GM12878 (cell line): ENCODE results near the gene ASB2. TPM values are rescaled to one million over a fixed set of nuclear protein-coding genes. Genes with fewer than 3 reads are reported as not detected.
A peak's percentile ranks its signal among the peaks of the same experiment; 100 is the strongest.

Experiments used
- BACH1 ChIP-seq: fragments of 450-650 bp; IDR thresholded peaks from 2 replicates; pipeline ENCODE4 v1.6.1; 2017; ENCODE audit warnings: mild to moderate bottlenecking, borderline replicate concordance
- BHLHE40 ChIP-seq, 2 experiments: fragments of 450-650 bp in 1 of 2; IDR thresholded peaks; 2 replicates each; pipeline ENCODE4 v1.6.1; 2011 to 2017; ENCODE audit warnings: low read depth in 2 of 2, borderline replicate concordance in 1 of 2, improper control_type of control experiment in 1 of 2, low read length in 1 of 2, mild to moderate bottlenecking in 1 of 2
- CBX3 ChIP-seq: fragments of 200-600 bp; sonication (generic); IDR thresholded peaks from 2 replicates; pipeline ENCODE4 v1.6.1; 2016; ENCODE audit warnings: low read depth, borderline replicate concordance
- CHD4 ChIP-seq: fragments of 200-600 bp; sonication (generic); IDR thresholded peaks from 2 replicates; pipeline ENCODE4 v1.6.1; 2016; ENCODE audit warnings: mild to moderate bottlenecking
- CREM ChIP-seq: IDR thresholded peaks from 2 replicates; pipeline ENCODE4 v1.6.1; 2014; ENCODE audit warnings: antibody characterized with exemption, low read depth
- DPF2 ChIP-seq: fragments of 450-650 bp; IDR thresholded peaks from 2 replicates; pipeline ENCODE4 v1.6.1; 2017; ENCODE audit warnings: mild to moderate bottlenecking
- EP300 ChIP-seq, 2 experiments: fragments of 150-350 bp in 1 of 2; IDR thresholded peaks; 2 replicates each; pipeline ENCODE4 v1.6.1; 2011 to 2012; ENCODE audit warnings: low read depth in 2 of 2, low read length in 2 of 2, borderline replicate concordance in 1 of 2, improper control_type of control experiment in 1 of 2, inconsistent platforms in 1 of 2; ENCODE audit not compliant: control insufficient read depth in 1 of 2
- ESRRA ChIP-seq: IDR thresholded peaks from 2 replicates; pipeline ENCODE4 v1.6.1; 2012; ENCODE audit warnings: mild to moderate bottlenecking, low read length, improper control_type of control experiment
- FOXK2 ChIP-seq: fragments of 450-650 bp; IDR thresholded peaks from 2 replicates; pipeline ENCODE4 v1.6.1; 2017; ENCODE audit warnings: mild to moderate bottlenecking, moderate library complexity
- FOXM1 ChIP-seq: IDR thresholded peaks from 2 replicates; pipeline ENCODE4 v1.6.1; 2012; ENCODE audit warnings: low read depth, mild to moderate bottlenecking, inconsistent platforms, low read length, moderate library complexity
- GABPA ChIP-seq: IDR thresholded peaks from 2 replicates; pipeline ENCODE4 v1.6.1; 2014; ENCODE audit warnings: antibody characterized with exemption, low read depth, mild to moderate bottlenecking, inconsistent platforms
- MTA2 ChIP-seq: fragments of 450-650 bp; IDR thresholded peaks from 2 replicates; pipeline ENCODE4 v1.6.1; 2016; ENCODE audit warnings: low read depth, mild to moderate bottlenecking, moderate library complexity
- NBN ChIP-seq: fragments of 450-650 bp; IDR thresholded peaks from 2 replicates; pipeline ENCODE4 v1.6.1; 2016
- NFYB ChIP-seq: IDR thresholded peaks from 2 replicates; pipeline ENCODE4 v1.6.1; 2011; ENCODE audit warnings: low read depth, mild to moderate bottlenecking, low read length, improper control_type of control experiment, moderate library complexity; ENCODE audit not compliant: insufficient read depth
- RAD51 ChIP-seq: fragments of 450-650 bp; IDR thresholded peaks from 2 replicates; pipeline ENCODE4 v1.6.1; 2016; ENCODE audit warnings: moderate library complexity, mild to moderate bottlenecking, inconsistent platforms
- RCOR1 ChIP-seq: conservative IDR thresholded peaks from 2 replicates; pipeline ENCODE4 v1.6.1; 2012; ENCODE audit warnings: low read depth, low read length, improper control_type of control experiment
- RELA ChIP-seq: fragments of 450-650 bp; IDR thresholded peaks from 2 replicates; pipeline ENCODE4 v1.8.0; 2014; ENCODE audit warnings: borderline replicate concordance; ENCODE audit not compliant: partially characterized antibody
- RUNX3 ChIP-seq: IDR thresholded peaks from 2 replicates; pipeline ENCODE4 v1.6.1; 2012; ENCODE audit warnings: low read length, inconsistent platforms
- TCF7 ChIP-seq: IDR thresholded peaks from 2 replicates; pipeline ENCODE4 v1.6.1; 2014; ENCODE audit warnings: antibody characterized with exemption, borderline replicate concordance
- ZNF217 ChIP-seq: fragments of 450-650 bp; IDR thresholded peaks from 2 replicates; pipeline ENCODE4 v1.6.1; 2017; ENCODE audit warnings: antibody characterized with exemption, mild to moderate bottlenecking
- ZNF384 ChIP-seq: IDR thresholded peaks from 2 replicates; pipeline ENCODE4 v1.6.1; 2012; ENCODE audit warnings: low read depth, mild to moderate bottlenecking, low read length, improper control_type of control experiment, borderline replicate concordance
- polyA plus RNA-seq, 11 experiments: library from polyadenylated mRNA; depleted of rRNA in 4 of 11; unstranded in 6 of 11; stranded (reverse) in 5 of 11; fragments of >200 nt; fragmentation: Nextera tagmentation in 4 of 11; fragmentation: Illumina TruSeq in 1 of 11; extraction: Ambion mirVana in 4 of 11; extraction: Trizol in 1 of 11; gene quantifications; 1 replicate in 1 of 11; 2 replicates in 10 of 11; pipeline versions ENCODE4 v1.2.1 to v1.2.3, GENCODE V29; 2011 to 2016; ENCODE audit warnings: inconsistent platforms in 2 of 11, missing spikeins in 2 of 11, low read depth in 1 of 11
- total RNA-seq, 4 experiments: library from RNA; depleted of rRNA in 3 of 4; stranded (reverse); fragments of >200 nt in 3 of 4; fragmentation: Illumina TruSeq in 1 of 4; extraction: Trizol in 1 of 4; gene quantifications; 2 replicates each; pipeline versions ENCODE4 v1.2.1 to v1.2.3, GENCODE V29; 2013 to 2021
- TF ChIP-seq, protein P1 (sequence below): IDR thresholded peaks from 2 replicates; pipeline ENCODE4 v1.6.1; 2012; ENCODE audit warnings: low read depth, low read length, improper control_type of control experiment
- TF ChIP-seq, protein P2 (sequence below): fragments of 450-650 bp; IDR thresholded peaks from 2 replicates; pipeline ENCODE4 v1.6.1; 2017; ENCODE audit warnings: antibody characterized with exemption, mild to moderate bottlenecking, moderate library complexity
- TF ChIP-seq, protein P3 (sequence below): fragments of 450-650 bp; formaldehyde crosslinking; IDR thresholded peaks from 2 replicates; pipeline ENCODE4 v1.4.0; 2022; ENCODE audit warnings: mild to moderate bottlenecking, moderate library complexity
- TF ChIP-seq, protein P4 (sequence below): IDR thresholded peaks from 2 replicates; pipeline ENCODE4 v1.6.1; 2012; ENCODE audit warnings: low read length, inconsistent platforms

The ASB2 gene
- total and polyA plus RNA-seq, 10 of the 15 experiments (the other 5 are each of a cell fraction or from before 2014, with no cell fraction given), result 3.0 to 54.8 (median 33.5) TPM

DNA sequence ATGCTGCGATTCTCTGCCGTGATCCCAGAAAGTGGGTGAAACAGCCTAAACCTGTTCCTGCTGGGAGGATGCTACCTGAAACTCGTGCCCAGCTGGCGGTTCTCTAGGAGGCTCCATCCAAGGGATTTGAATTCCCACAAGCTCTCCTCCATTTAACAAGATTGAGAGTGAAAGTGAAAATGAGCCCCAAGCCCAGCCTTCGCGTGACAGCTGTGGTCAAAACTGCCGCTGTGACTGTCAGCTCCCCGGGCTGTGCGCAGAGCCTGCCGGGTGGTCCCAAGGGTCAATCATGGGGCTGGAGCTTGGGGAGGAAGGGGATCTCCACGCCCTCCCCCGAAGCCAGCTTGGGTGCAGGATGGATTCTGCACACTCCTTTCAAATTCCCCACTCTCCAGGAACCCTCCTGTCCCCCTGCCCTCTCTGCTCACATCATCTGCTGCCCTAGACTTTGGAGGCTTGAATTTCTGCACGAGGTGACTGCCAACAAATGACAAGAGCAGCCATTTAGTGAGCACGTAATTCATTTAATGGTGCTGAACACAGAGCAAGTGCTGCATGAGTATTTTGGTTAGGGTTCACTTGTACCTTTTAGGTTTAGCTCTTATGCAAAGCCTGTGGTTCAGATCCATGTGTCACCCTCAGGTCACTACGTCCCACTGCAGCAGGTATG lies 5.3 kb downstream of the ASB2 start (continued):
- TF ChIP-seq FOXK2 (no peak), GABPA (no peak), NFYB (no peak), CBX3 (no peak), ZNF384 (no peak), FOXM1 (no peak), CHD4 (no peak), NBN (peak; percentile 90), CREM (peak; percentile 73), RELA (peak; percentile 70), DPF2 (peak; percentile 96), ESRRA (no peak), BHLHE40 (IDR thresholded peaks at IDR 0.05; ENCODE audit: borderline replicate concordance in 1 of 2, low read depth in 2 of 2, low read length in 1 of 2) (peak; percentile 92 to 93), RAD51 (0 out of 2 replicates have a peak, but pooled peaks have one; percentile 6), RUNX3 (no peak), ZNF217 (no peak), BACH1 (peak; percentile 22; the same call in 1 of the 2 replicates), RCOR1 (0 out of 2 replicates have a peak, but pooled peaks have one; percentile 43), MTA2 (peak; percentile 91), TCF7 (no peak), EP300 (IDR thresholded peaks at IDR 0.05; ENCODE audit: borderline replicate concordance in 1 of 2, control insufficient read depth in 1 of 2, low read depth in 2 of 2, low read length in 2 of 2) (peak; percentile 95)
- TF ChIP-seq, protein P1, sequence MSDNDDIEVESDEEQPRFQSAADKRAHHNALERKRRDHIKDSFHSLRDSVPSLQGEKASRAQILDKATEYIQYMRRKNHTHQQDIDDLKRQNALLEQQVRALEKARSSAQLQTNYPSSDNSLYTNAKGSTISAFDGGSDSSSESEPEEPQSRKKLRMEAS, result 0 out of 2 replicates have a peak, but pooled peaks have one; percentile 54
- TF ChIP-seq, protein P2, sequence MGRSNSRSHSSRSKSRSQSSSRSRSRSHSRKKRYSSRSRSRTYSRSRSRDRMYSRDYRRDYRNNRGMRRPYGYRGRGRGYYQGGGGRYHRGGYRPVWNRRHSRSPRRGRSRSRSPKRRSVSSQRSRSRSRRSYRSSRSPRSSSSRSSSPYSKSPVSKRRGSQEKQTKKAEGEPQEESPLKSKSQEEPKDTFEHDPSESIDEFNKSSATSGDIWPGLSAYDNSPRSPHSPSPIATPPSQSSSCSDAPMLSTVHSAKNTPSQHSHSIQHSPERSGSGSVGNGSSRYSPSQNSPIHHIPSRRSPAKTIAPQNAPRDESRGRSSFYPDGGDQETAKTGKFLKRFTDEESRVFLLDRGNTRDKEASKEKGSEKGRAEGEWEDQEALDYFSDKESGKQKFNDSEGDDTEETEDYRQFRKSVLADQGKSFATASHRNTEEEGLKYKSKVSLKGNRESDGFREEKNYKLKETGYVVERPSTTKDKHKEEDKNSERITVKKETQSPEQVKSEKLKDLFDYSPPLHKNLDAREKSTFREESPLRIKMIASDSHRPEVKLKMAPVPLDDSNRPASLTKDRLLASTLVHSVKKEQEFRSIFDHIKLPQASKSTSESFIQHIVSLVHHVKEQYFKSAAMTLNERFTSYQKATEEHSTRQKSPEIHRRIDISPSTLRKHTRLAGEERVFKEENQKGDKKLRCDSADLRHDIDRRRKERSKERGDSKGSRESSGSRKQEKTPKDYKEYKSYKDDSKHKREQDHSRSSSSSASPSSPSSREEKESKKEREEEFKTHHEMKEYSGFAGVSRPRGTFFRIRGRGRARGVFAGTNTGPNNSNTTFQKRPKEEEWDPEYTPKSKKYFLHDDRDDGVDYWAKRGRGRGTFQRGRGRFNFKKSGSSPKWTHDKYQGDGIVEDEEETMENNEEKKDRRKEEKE, result no peak
- TF ChIP-seq, protein P3, sequence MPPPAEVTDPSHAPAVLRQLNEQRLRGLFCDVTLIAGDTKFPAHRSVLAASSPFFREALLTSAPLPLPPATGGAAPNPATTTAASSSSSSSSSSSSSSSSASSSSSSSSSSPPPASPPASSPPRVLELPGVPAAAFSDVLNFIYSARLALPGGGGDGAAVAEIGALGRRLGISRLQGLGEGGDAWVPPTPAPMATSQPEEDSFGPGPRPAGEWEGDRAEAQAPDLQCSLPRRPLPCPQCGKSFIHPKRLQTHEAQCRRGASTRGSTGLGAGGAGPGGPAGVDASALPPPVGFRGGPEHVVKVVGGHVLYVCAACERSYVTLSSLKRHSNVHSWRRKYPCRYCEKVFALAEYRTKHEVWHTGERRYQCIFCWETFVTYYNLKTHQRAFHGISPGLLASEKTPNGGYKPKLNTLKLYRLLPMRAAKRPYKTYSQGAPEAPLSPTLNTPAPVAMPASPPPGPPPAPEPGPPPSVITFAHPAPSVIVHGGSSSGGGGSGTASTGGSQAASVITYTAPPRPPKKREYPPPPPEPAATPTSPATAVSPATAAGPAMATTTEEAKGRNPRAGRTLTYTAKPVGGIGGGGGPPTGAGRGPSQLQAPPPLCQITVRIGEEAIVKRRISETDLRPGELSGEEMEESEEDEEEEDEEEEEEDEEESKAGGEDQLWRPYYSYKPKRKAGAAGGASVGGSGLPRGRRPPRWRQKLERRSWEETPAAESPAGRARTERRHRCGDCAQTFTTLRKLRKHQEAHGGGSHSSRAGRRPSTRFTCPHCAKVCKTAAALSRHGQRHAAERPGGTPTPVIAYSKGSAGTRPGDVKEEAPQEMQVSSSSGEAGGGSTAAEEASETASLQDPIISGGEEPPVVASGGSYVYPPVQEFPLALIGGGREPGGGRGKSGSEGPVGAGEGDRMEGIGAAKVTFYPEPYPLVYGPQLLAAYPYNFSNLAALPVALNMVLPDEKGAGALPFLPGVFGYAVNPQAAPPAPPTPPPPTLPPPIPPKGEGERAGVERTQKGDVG (CRISPR knock-in tag), result no peak
- TF ChIP-seq, protein P4, sequence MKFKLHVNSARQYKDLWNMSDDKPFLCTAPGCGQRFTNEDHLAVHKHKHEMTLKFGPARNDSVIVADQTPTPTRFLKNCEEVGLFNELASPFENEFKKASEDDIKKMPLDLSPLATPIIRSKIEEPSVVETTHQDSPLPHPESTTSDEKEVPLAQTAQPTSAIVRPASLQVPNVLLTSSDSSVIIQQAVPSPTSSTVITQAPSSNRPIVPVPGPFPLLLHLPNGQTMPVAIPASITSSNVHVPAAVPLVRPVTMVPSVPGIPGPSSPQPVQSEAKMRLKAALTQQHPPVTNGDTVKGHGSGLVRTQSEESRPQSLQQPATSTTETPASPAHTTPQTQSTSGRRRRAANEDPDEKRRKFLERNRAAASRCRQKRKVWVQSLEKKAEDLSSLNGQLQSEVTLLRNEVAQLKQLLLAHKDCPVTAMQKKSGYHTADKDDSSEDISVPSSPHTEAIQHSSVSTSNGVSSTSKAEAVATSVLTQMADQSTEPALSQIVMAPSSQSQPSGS, result no peak
